ENCODE results near the gene SLC39A6. TPM values are rescaled to one million over a fixed set of nuclear protein-coding genes. Genes with fewer than 3 reads are reported as not detected.
"Not testable (repeated sequence)": the region's sequence is repeated elsewhere in the genome, so short reads cannot be mapped to it uniquely, and the experiment has no call there.

Gene SLC39A6
- total RNA-seq, result 10 to 100 TPM; 20.1 to 22.5 TPM

GRCh38 chr18:36129300-36130038 is at the start of gene SLC39A6, which contains the start of gene ELP2:
SLC39A6 (minus strand) TSS chr18:36129340; CDS start chr18:36127007, 2,333 bp downstream.
ELP2 (plus strand) TSS chr18:36129899; CDS start chr18:36129934, 35 bp downstream.
- Mint-ChIP-seq H3K27me3 (no peaks in the 10 kb centered on the region), H3K9me3 (no peaks in the 10 kb centered on the region), H3K27ac (peak within 1 kb of the TSS; percentile 97), H3K4me1 (peaks cover 57% of the 10 kb centered on the region), H3K4me3 (peak within 1 kb of the TSS; percentile 83), H3K36me3 (ENCODE audit: low read depth) (peaks cover 18% of the 10 kb centered on the region)
- CTCF ChIA-PET, result interaction anchor here (1.3 to 3.5 kb wide), 3 partner anchors 10 to 112 kb away, joined by 4 to 12 read pairs (median 4); no protein-coding TSS in a partner anchor
- POLR2A ChIA-PET, result interaction anchor here (0.6 kb wide), 2 partner anchors 14 to 848 kb away, joined by 6 to 7 read pairs; no protein-coding TSS in a partner anchor
- peak; percentile 95 for DNase-seq

- no peak overlapping the region for H3K4me3 Mint-ChIP-seq
- ChIA-PET POLR2A (no interaction called here), CTCF (no interaction called here)
- DNase-seq, result no peak
- H3K9me3 Mint-ChIP-seq, result no peaks in the 10 kb centered on the region
- H3K36me3 Mint-ChIP-seq (ENCODE audit: low read depth), result peaks cover 22% of the 10 kb centered on the region
- no peaks in the 10 kb centered on the region for H3K27me3 Mint-ChIP-seq
- no peak overlapping the region for H3K27ac Mint-ChIP-seq
- H3K4me1 Mint-ChIP-seq, result peaks cover 13% of the 10 kb centered on the region
Observed at GRCh38 chr18:36177913-36178312, 48.8 kb upstream of the SLC39A6 start.

- Mint-ChIP-seq H3K9me3 (no peaks in the 10 kb centered on the region), H3K4me1 (peaks cover 13% of the 10 kb centered on the region), H3K4me3 (no peak overlapping the region), H3K27ac (no peak overlapping the region), H3K27me3 (no peaks in the 10 kb centered on the region), H3K36me3 (ENCODE audit: low read depth) (peaks cover 28% of the 10 kb centered on the region)
- ChIA-PET POLR2A (no interaction called here), CTCF (no interaction called here)
- DNase-seq, result no peak
Observed at GRCh38 chr18:36176711-36177110, 47.6 kb upstream of the SLC39A6 start.

GRCh38 chr18:36176177-36176584 is 47.0 kb upstream of the SLC39A6 start:
- Mint-ChIP-seq H3K4me1 (peaks cover 13% of the 10 kb centered on the region), H3K9me3 (no peaks in the 10 kb centered on the region), H3K27ac (no peak overlapping the region), H3K27me3 (no peaks in the 10 kb centered on the region), H3K4me3 (no peak overlapping the region), H3K36me3 (ENCODE audit: low read depth) (peaks cover 32% of the 10 kb centered on the region)
- no peak for DNase-seq
- ChIA-PET POLR2A (no interaction called here), CTCF (no interaction called here)

- Mint-ChIP-seq H3K9me3 (no peaks in the 10 kb centered on the region), H3K27ac (no peak overlapping the region), H3K4me1 (peaks cover 13% of the 10 kb centered on the region), H3K27me3 (no peaks in the 10 kb centered on the region), H3K36me3 (ENCODE audit: low read depth) (peaks cover 35% of the 10 kb centered on the region), H3K4me3 (no peak overlapping the region)
- POLR2A ChIA-PET, result no interaction called here
- CTCF ChIA-PET, result no interaction called here
- DNase-seq, result no peak
Observed at GRCh38 chr18:36175481-36175880, 46.3 kb upstream of the SLC39A6 start.

GRCh38 chr18:36169938-36170337 is 40.8 kb upstream of the SLC39A6 start:
- ChIA-PET POLR2A (no interaction called here), CTCF (interaction anchor here (0.5 kb wide), 1 partner anchor 59 kb away, joined by 3 read pairs; no protein-coding TSS in a partner anchor)
- no peaks in the 10 kb centered on the region for H3K27me3 Mint-ChIP-seq
- H3K4me1 Mint-ChIP-seq, result no peaks in the 10 kb centered on the region
- H3K4me3 Mint-ChIP-seq, result no peak overlapping the region
- peaks cover 49% of the 10 kb centered on the region for H3K36me3 Mint-ChIP-seq (ENCODE audit: low read depth)
- no peaks in the 10 kb centered on the region for H3K9me3 Mint-ChIP-seq
- H3K27ac Mint-ChIP-seq, result no peak overlapping the region
- no peak for DNase-seq

GRCh38 chr18:36168296-36168695 is 39.2 kb upstream of the SLC39A6 start:
- H3K27ac Mint-ChIP-seq, H3K4me1 Mint-ChIP-seq, H3K4me3 Mint-ChIP-seq, CTCF ChIA-PET, H3K27me3 Mint-ChIP-seq, H3K9me3 Mint-ChIP-seq, DNase-seq, POLR2A ChIA-PET: not testable (repeated sequence)
- peaks cover 54% of the 10 kb centered on the region for H3K36me3 Mint-ChIP-seq (ENCODE audit: low read depth)

GRCh38 chr18:36167692-36168218 is 38.6 kb upstream of the SLC39A6 start:
- H3K27ac Mint-ChIP-seq, result no peak overlapping the region
- H3K36me3 Mint-ChIP-seq (ENCODE audit: low read depth), result peaks cover 60% of the 10 kb centered on the region
- no peaks in the 10 kb centered on the region for H3K9me3 Mint-ChIP-seq
- CTCF ChIA-PET, result interaction anchor here (0.7 kb wide), 1 partner anchor 245 kb away, joined by 3 read pairs; no protein-coding TSS in a partner anchor
- DNase-seq, result no peak
- POLR2A ChIA-PET, result no interaction called here
- no peaks in the 10 kb centered on the region for H3K4me1 Mint-ChIP-seq
- H3K27me3 Mint-ChIP-seq, result no peaks in the 10 kb centered on the region
- H3K4me3 Mint-ChIP-seq, result no peak overlapping the region

GRCh38 chr18:36162981-36163380 is 33.8 kb upstream of the SLC39A6 start:
- H3K27me3 Mint-ChIP-seq, result no peaks in the 10 kb centered on the region
- POLR2A ChIA-PET, result interaction anchor here (0.6 kb wide), 1 partner anchor 146 kb away, joined by 3 read pairs; no protein-coding TSS in a partner anchor
- no peak overlapping the region for H3K4me3 Mint-ChIP-seq
- H3K4me1 Mint-ChIP-seq, result peaks cover 5% of the 10 kb centered on the region
- H3K36me3 Mint-ChIP-seq (ENCODE audit: low read depth), result peaks cover 59% of the 10 kb centered on the region
- DNase-seq, result no peak
- H3K9me3 Mint-ChIP-seq, result no peaks in the 10 kb centered on the region
- CTCF ChIA-PET, result interaction anchor here (0.6 kb wide), 1 partner anchor 1543 kb away, joined by 3 read pairs; no protein-coding TSS in a partner anchor
- no peak overlapping the region for H3K27ac Mint-ChIP-seq

- ChIA-PET CTCF (interaction anchor here (0.6 to 0.7 kb wide), 2 partner anchors 22 to 37 kb away, joined by 4 read pairs; no protein-coding TSS in a partner anchor), POLR2A (no interaction called here)
- Mint-ChIP-seq H3K4me1 (peaks cover 10% of the 10 kb centered on the region), H3K27ac (no peak overlapping the region), H3K4me3 (no peak overlapping the region), H3K9me3 (no peaks in the 10 kb centered on the region), H3K27me3 (no peaks in the 10 kb centered on the region), H3K36me3 (ENCODE audit: low read depth) (peaks cover 63% of the 10 kb centered on the region)
- no peak for DNase-seq
Observed at GRCh38 chr18:36160959-36161371, 31.8 kb upstream of the SLC39A6 start.

- ChIA-PET CTCF (no interaction called here), POLR2A (no interaction called here)
- no peak for DNase-seq
- no peaks in the 10 kb centered on the region for H3K9me3 Mint-ChIP-seq
- H3K36me3 Mint-ChIP-seq (ENCODE audit: low read depth), result peaks cover 59% of the 10 kb centered on the region
- peaks cover 10% of the 10 kb centered on the region for H3K4me1 Mint-ChIP-seq
- no peaks in the 10 kb centered on the region for H3K27me3 Mint-ChIP-seq
- H3K4me3 Mint-ChIP-seq, result no peak overlapping the region
- H3K27ac Mint-ChIP-seq, result no peak overlapping the region
Observed at GRCh38 chr18:36158266-36158867, 29.2 kb upstream of the SLC39A6 start.

GRCh38 chr18:36157441-36157840 is 28.3 kb upstream of the SLC39A6 start:
- no peak for DNase-seq
- H3K27ac Mint-ChIP-seq, result no peak overlapping the region
- H3K4me1 Mint-ChIP-seq, result peaks cover 12% of the 10 kb centered on the region
- H3K36me3 Mint-ChIP-seq (ENCODE audit: low read depth), result peaks cover 60% of the 10 kb centered on the region
- CTCF ChIA-PET, result interaction anchor here (0.6 kb wide), 1 partner anchor 29 kb away, joined by 3 read pairs; no protein-coding TSS in a partner anchor
- H3K4me3 Mint-ChIP-seq, result no peak overlapping the region
- POLR2A ChIA-PET, result no interaction called here
- H3K9me3 Mint-ChIP-seq, result no peaks in the 10 kb centered on the region
- H3K27me3 Mint-ChIP-seq, result no peaks in the 10 kb centered on the region
